ENCODE measurements around the gene NMB.

DNA sequence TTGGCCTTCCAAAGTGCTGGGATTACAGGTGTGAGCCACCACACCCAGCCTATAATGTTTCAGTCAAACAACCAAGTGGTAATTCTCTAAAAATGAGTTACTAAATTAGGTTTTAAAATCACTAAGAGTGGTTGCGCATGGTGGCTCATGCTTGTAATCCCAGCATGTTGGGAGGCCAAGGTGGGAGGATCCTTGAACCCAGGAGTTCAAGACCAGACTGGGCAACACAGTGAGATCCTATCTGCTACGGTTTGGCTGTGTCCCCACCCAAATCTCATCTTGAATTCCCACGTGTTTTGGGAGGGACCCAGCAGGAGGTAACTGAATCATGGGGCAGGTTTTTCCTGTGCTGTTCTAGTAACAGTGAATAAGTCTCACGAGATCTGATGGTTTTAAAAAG is 31.9 kb upstream of the NMB start:
- TF ChIP-seq TAF1 (IDR thresholded peaks at IDR 0.05; ENCODE audit: borderline replicate concordance, low read depth, low read length) = no peak
- TF ChIP-seq POLR2AphosphoS5 (IDR thresholded peaks at IDR 0.05; ENCODE audit: low read depth, low read length) = no peak
